Measurements from ENCODE around the gene DYNLRB1.

GRCh38 chr20:34552569-34552968 is 36.3 kb downstream of the DYNLRB1 start:
- TF ChIP-seq ZSCAN12 (CRISPR knock-in tag; IDR thresholded peaks at IDR 0.05) (no peak), ZMAT5 (CRISPR knock-in tag; IDR thresholded peaks at IDR 0.05; ENCODE audit: borderline replicate concordance, low read depth) (no peak), ZBTB20 (CRISPR knock-in tag; IDR thresholded peaks at IDR 0.05; ENCODE audit: borderline replicate concordance, low read depth) (no peak), GPN1 (CRISPR knock-in tag; IDR thresholded peaks at IDR 0.05; ENCODE audit: borderline replicate concordance) (no peak)

All from HepG2 (cell line).